ENCODE results near the gene PDZD8.

- no peak for TF ChIP-seq MAX (IDR thresholded peaks at IDR 0.05; ENCODE audit: insufficient read depth, insufficient read length)
- TF ChIP-seq CTCF (IDR thresholded peaks at IDR 0.05; ENCODE audit: extremely low read depth in 1 of 2, insufficient read depth in 1 of 2, low read depth in 1 of 2, low read length in 2 of 2), result no peak
- no peak for TF ChIP-seq POLR2A (IDR thresholded peaks at IDR 0.05; ENCODE audit: low read depth, low read length)
- TF ChIP-seq MYC (IDR thresholded peaks at IDR 0.05; ENCODE audit: low read depth, low read length), result no peak
- TF ChIP-seq EZH2 (IDR thresholded peaks at IDR 0.05; ENCODE audit: borderline replicate concordance, low read depth, low read length, severe bottlenecking), result peak; percentile 61
- no peak for TF ChIP-seq POLR2AphosphoS5 (IDR thresholded peaks at IDR 0.05; ENCODE audit: insufficient read depth, low read depth, low read length)
- no peak for TF ChIP-seq FOS (IDR thresholded peaks at IDR 0.05; ENCODE audit: borderline replicate concordance, insufficient read depth, low read length)
Measured at GRCh38 chr10:117241541-117242462, 133.4 kb downstream of the PDZD8 start.
